OCI-LY1 (cell line): ENCODE data around the gene SDC1.

ENCODE experiments used
- EZH2 ChIP-seq: fragments of 200-600 bp; sonication (generic), shearing (Covaris generic); IDR thresholded peaks from 2 replicates; pipeline ENCODE4 v1.8.0; 2017; ENCODE audit warnings: borderline replicate concordance, mixed run types, mild to moderate bottlenecking, antibody characterized with exemption, low read length, moderate library complexity, mixed read lengths
- TF ChIP-seq, protein P1 (sequence below): fragments of 200-600 bp; sonication (generic), shearing (Covaris generic); IDR thresholded peaks from 2 replicates; pipeline ENCODE4 v1.5.1; 2017; ENCODE audit warnings: mild to moderate bottlenecking, antibody characterized with exemption, low read length, moderate library complexity, mixed read lengths

- TF ChIP-seq, protein P1, sequence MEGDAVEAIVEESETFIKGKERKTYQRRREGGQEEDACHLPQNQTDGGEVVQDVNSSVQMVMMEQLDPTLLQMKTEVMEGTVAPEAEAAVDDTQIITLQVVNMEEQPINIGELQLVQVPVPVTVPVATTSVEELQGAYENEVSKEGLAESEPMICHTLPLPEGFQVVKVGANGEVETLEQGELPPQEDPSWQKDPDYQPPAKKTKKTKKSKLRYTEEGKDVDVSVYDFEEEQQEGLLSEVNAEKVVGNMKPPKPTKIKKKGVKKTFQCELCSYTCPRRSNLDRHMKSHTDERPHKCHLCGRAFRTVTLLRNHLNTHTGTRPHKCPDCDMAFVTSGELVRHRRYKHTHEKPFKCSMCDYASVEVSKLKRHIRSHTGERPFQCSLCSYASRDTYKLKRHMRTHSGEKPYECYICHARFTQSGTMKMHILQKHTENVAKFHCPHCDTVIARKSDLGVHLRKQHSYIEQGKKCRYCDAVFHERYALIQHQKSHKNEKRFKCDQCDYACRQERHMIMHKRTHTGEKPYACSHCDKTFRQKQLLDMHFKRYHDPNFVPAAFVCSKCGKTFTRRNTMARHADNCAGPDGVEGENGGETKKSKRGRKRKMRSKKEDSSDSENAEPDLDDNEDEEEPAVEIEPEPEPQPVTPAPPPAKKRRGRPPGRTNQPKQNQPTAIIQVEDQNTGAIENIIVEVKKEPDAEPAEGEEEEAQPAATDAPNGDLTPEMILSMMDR, result no peak
- no peak for TF ChIP-seq EZH2
These were observed 53.4 kb downstream of the SDC1 start for GRCh38 chr2:20171445-20171977.
